Measurements from ENCODE around the gene MALT1.

DNA sequence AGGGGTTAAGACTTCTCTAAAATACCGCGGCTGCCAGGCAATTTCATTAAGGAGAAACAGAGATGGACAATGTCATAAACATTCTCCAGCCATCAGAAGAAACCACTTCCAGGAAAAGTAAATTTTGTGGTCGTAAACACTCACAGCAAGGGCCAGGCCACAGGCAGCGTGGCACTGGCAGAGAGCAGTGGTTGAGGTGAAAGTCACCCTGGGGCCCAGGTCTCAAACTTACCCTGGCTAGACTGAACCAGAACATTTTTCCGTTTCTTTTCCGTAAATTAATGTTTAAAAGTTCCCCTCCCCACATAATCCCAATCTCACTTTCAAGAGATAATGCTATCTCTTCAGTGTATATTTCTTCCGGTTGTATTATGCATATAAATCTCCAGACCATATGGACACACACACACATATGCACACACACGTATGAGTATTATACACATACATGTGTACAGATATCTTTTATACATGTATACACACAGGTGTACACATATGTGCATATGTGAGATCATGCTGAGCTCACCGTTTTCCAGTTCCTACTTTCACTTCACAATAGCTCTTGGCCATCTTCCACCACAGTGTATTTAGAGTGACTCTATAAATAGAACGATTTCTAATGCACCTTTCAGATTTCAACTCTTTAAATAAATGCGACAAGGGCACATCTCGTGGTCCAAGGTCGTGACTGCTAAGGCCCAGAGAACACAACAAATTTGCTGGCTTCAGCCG is 90.1 kb downstream of the MALT1 start:
- TF ChIP-seq CTCF (conservative IDR thresholded peaks at IDR 0.05 in 1 of 2, IDR thresholded peaks at IDR 0.05 in 1 of 2; ENCODE audit: low read depth in 1 of 2, low read length in 2 of 2) (no peak), EZH2 (IDR thresholded peaks at IDR 0.05; ENCODE audit: low read length, missing control alignments) (no peak)
